Umbilical cord (tissue), 1 donor: ENCODE measurements around the gene OR4N5. TPM values are rescaled to one million over a fixed set of nuclear protein-coding genes. Genes with fewer than 3 reads are reported as not detected.

Experiments used
- total RNA-seq: library from RNA; depleted of rRNA; stranded (reverse); fragments of >200 nt; gene quantifications from one replicate; pipeline ENCODE4 v1.2.3, GENCODE V29; 2014; ENCODE audit warnings: low replicate concordance; ENCODE audit not compliant: insufficient read depth

The OR4N5 gene
- total RNA-seq, 1 donor from 2014 or later = 4.6 TPM

Other genes with a start within 250 kb of the OR4N5 start
- gene OR4K5, start 218.2 kb upstream of the OR4N5 start, total RNA-seq = 5.8 TPM
- 2.2 TPM for gene OR4K1, start 207.9 kb upstream of the OR4N5 start, total RNA-seq
- 8.4 TPM for gene OR4K15, start 163.2 kb upstream of the OR4N5 start, total RNA-seq
- 1.4 TPM for gene OR4Q2, start 136.7 kb upstream of the OR4N5 start, total RNA-seq
- 5.1 TPM for gene OR4K14, start 119.5 kb upstream of the OR4N5 start, total RNA-seq
- gene OR4K13, start 102.8 kb upstream of the OR4N5 start, total RNA-seq = 3.4 TPM
- gene OR4L1, start 78.8 kb upstream of the OR4N5 start, total RNA-seq = not detected
- gene OR4K17, start 28.1 kb upstream of the OR4N5 start, total RNA-seq = 5.1 TPM
- not detected for gene OR11G2, start 52.1 kb downstream of the OR4N5 start, total RNA-seq
- gene OR11H6, start 84.9 kb downstream of the OR4N5 start, total RNA-seq = 1.2 TPM
- not detected for gene OR11H7, start 90.2 kb downstream of the OR4N5 start, total RNA-seq
- gene OR11H4, start 100.5 kb downstream of the OR4N5 start, total RNA-seq = 0.96 TPM
- 28.4 TPM for gene TTC5, start 167.1 kb downstream of the OR4N5 start, total RNA-seq
- 67.4 TPM for gene CCNB1IP1, start 194.5 kb downstream of the OR4N5 start, total RNA-seq
- gene PARP2, start 204.8 kb downstream of the OR4N5 start, total RNA-seq = 11.3 TPM